ENCODE measurements around the gene KHNYN.

- TF ChIP-seq ZNF416 (tag by site-specific recombination; IDR thresholded peaks at IDR 0.05) (no peak), YY1 (tag by site-specific recombination; IDR thresholded peaks at IDR 0.05) (no peak), CTCF (tag by site-specific recombination; IDR thresholded peaks at IDR 0.05) (no peak), ZFP37 (tag by site-specific recombination; IDR thresholded peaks at IDR 0.05) (no peak)
These were observed 19.8 kb upstream of the KHNYN start for GRCh38 chr14:24409956-24410355.

All from HEK293 (cell line).